NB4 (cell line): ENCODE results near the gene PLA2G4A.
A peak's percentile ranks its signal among the peaks of the same experiment; 100 is the strongest.

ENCODE experiments used
- DNase-seq: peaks from one replicate; pipeline ENCODE4 v3.0.0; 2010; ENCODE audit warnings: low read depth
- H3K4me3 ChIP-seq: one replicate; pipeline ENCODE4 v1.5.1; 2011; ENCODE audit warnings: mild to moderate bottlenecking, low read depth, low read length, moderate library complexity
- CTCF ChIP-seq: IDR thresholded peaks from one replicate; pipeline ENCODE4 v1.5.1; 2012; ENCODE audit warnings: low read depth, low read length
- MAX ChIP-seq: IDR thresholded peaks from 2 replicates; pipeline ENCODE4 v1.6.1; 2011; ENCODE audit warnings: low read depth, low read length
- MYC ChIP-seq: IDR thresholded peaks from 2 replicates; pipeline ENCODE4 v1.6.1; 2011; ENCODE audit warnings: low read depth, low read length
- POLR2A ChIP-seq: IDR thresholded peaks from 2 replicates; pipeline ENCODE4 v1.6.1; 2011; ENCODE audit warnings: mild to moderate bottlenecking; ENCODE audit not compliant: insufficient read length; ENCODE audit errors: extremely low read depth

The PLA2G4A gene

GRCh38 chr1:186828611-186829454 is at the start of gene PLA2G4A:
TSS of gene PLA2G4A (plus strand) at chr1:186828949. CDS start at chr1:186854355, 25,406 bp downstream.
- DNase-seq = peak; percentile 68
- peak within 1 kb of the TSS; percentile 68 for H3K4me3 ChIP-seq

GRCh38 chr1:186780076-186780475 is 48.7 kb upstream of the PLA2G4A start:
- no peak for DNase-seq
- H3K4me3 ChIP-seq = no peak overlapping the region
- no peak for TF ChIP-seq CTCF
- TF ChIP-seq POLR2A = no peak
- TF ChIP-seq MYC = no peak
- TF ChIP-seq MAX = no peak

More at GRCh38 chr1:186828611-186829454, at the start of gene PLA2G4A:
- TF ChIP-seq MYC (peak; percentile 58), MAX (peak; percentile 90), POLR2A (peak; percentile 16), CTCF (no peak)

- no peak for TF ChIP-seq MAX
- DNase-seq = no peak
- no peak overlapping the region for H3K4me3 ChIP-seq
Measured at GRCh38 chr1:186781730-186782129, 47.0 kb upstream of the PLA2G4A start.

- no peak overlapping the region for H3K4me3 ChIP-seq
- DNase-seq = no peak
- TF ChIP-seq MYC = no peak
Measured at GRCh38 chr1:186782791-186783190, 46.0 kb upstream of the PLA2G4A start.

GRCh38 chr1:186783193-186783592 is 45.6 kb upstream of the PLA2G4A start:
- H3K4me3 ChIP-seq = no peak overlapping the region
- no peak for DNase-seq
- TF ChIP-seq MYC (no peak), CTCF (no peak), MAX (no peak), POLR2A (no peak)

- DNase-seq = peak; percentile 22
- no peak overlapping the region for H3K4me3 ChIP-seq
- TF ChIP-seq POLR2A (no peak), MYC (no peak), MAX (no peak), CTCF (no peak)
Measured at GRCh38 chr1:186785503-186785902, 43.2 kb upstream of the PLA2G4A start.

GRCh38 chr1:186790101-186790500 is 38.6 kb upstream of the PLA2G4A start:
- TF ChIP-seq MYC (no peak), POLR2A (no peak), MAX (no peak), CTCF (no peak)
- H3K4me3 ChIP-seq = no peak overlapping the region
- no peak for DNase-seq
